Caco-2 (cell line): Measurements from ENCODE around the gene LSP1. TPM values are rescaled to one million over a fixed set of nuclear protein-coding genes. Genes with fewer than 3 reads are reported as not detected.
"Not testable (repeated sequence)": the region's sequence is repeated elsewhere in the genome, so short reads cannot be mapped to it uniquely, and the experiment has no call there.

ENCODE experiments used
- BruUV-seq: library from RNA; stranded (reverse); fragments of 400-500 nt; replicated peaks from 2 replicates; lab custom pipeline; 2021; lab: Mats Ljungman, UMichigan
- CTCF ChIA-PET: fragments of 300-600 bp; sonication (Branson Sonifier 250); formaldehyde crosslinking; loops from one replicate; lab custom pipeline; 2022; ENCODE audit warnings: antibody characterized with exemption; lab: Charles Lee
- POLR2A ChIA-PET: fragments of 300-600 bp; sonication (Branson Sonifier 250); formaldehyde crosslinking; loops from one replicate; lab custom pipeline; 2022; ENCODE audit warnings: antibody characterized with exemption; lab: Charles Lee
- DNase-seq, 2 experiments: peaks; one replicate each; pipeline versions ENCODE4 v3.0.0 to v3.0.0-alpha.2; 2020 to 2022
- H3K27me3 ChIP-seq: replicated peaks from 2 replicates; pipeline ENCODE4 v1.6.0; 2011; ENCODE audit warnings: low read length; ENCODE audit not compliant: control insufficient read depth, insufficient read depth
- H3K36me3 ChIP-seq: 2 replicates; pipeline ENCODE4 v1.5.1; 2011; ENCODE audit warnings: low read length; ENCODE audit not compliant: control insufficient read depth, insufficient read depth
- H3K4me1 ChIP-seq: fragments of 250-450 bp; sonication (Bioruptor Pico); 2 replicates; pipeline ENCODE4 v1.5.1; 2020; ENCODE audit warnings: mild to moderate bottlenecking
- H3K4me3 ChIP-seq: 2 replicates; pipeline ENCODE4 v1.5.1; 2011; ENCODE audit warnings: low read depth, mild to moderate bottlenecking, control low read depth, low read length
- H3K9me3 ChIP-seq: fragments of 250-450 bp; sonication (Bioruptor Pico); 2 replicates; pipeline ENCODE4 v1.5.1; 2020; ENCODE audit warnings: mild to moderate bottlenecking, moderate library complexity
- H3K27ac Mint-ChIP-seq: one replicate; pipeline ENCODE4 v1.8.0; 2022; ENCODE audit warnings: mixed read lengths; ENCODE audit not compliant: unreplicated experiment
- H3K27me3 Mint-ChIP-seq: one replicate; pipeline ENCODE4 v1.8.0; 2022; ENCODE audit warnings: mixed read lengths; ENCODE audit not compliant: insufficient read depth, unreplicated experiment
- H3K36me3 Mint-ChIP-seq: one replicate; pipeline ENCODE4 v1.8.0; 2022; ENCODE audit warnings: mild to moderate bottlenecking, mixed read lengths; ENCODE audit not compliant: insufficient read depth, unreplicated experiment
- H3K4me1 Mint-ChIP-seq: one replicate; pipeline ENCODE4 v1.8.0; 2022; ENCODE audit warnings: low read depth, mixed read lengths; ENCODE audit not compliant: unreplicated experiment
- H3K4me3 Mint-ChIP-seq: one replicate; pipeline ENCODE4 v1.8.0; 2022; ENCODE audit warnings: mild to moderate bottlenecking, moderate library complexity, mixed read lengths; ENCODE audit not compliant: unreplicated experiment
- H3K9me3 Mint-ChIP-seq: one replicate; pipeline ENCODE4 v1.8.0; 2022; ENCODE audit warnings: mixed read lengths; ENCODE audit not compliant: unreplicated experiment
- intact Hi-C: fragments of 100-400 bp; cut with micrococcal nuclease; formaldehyde crosslinking; loops from one replicate; pipeline ENCODE4 v1.10.0; 2022; ENCODE audit not compliant: unreplicated experiment
- total RNA-seq: library from RNA; stranded (reverse); gene quantifications from 2 replicates; pipeline ENCODE4 v1.2.3, GENCODE V29; 2022
- TF ChIP-seq, protein P1 (sequence below), 2 experiments: fragments of 200-600 bp in 1 of 2; IDR thresholded peaks; 1 replicate in 1 of 2; 2 replicates in 1 of 2; pipeline versions ENCODE4 v1.5.1 to v1.8.0; 2011 to 2022; ENCODE audit warnings: antibody characterized with exemption in 1 of 2, control low read depth in 1 of 2, inconsistent platforms in 1 of 2, low read depth in 1 of 2, low read length in 1 of 2, mild to moderate bottlenecking in 1 of 2, moderate library complexity in 1 of 2; ENCODE audit not compliant: insufficient read depth in 1 of 2, severe bottlenecking in 1 of 2, unreplicated experiment in 1 of 2

The LSP1 gene
- total RNA-seq, 1 experiment from 2014 or later: not detected

DNA sequence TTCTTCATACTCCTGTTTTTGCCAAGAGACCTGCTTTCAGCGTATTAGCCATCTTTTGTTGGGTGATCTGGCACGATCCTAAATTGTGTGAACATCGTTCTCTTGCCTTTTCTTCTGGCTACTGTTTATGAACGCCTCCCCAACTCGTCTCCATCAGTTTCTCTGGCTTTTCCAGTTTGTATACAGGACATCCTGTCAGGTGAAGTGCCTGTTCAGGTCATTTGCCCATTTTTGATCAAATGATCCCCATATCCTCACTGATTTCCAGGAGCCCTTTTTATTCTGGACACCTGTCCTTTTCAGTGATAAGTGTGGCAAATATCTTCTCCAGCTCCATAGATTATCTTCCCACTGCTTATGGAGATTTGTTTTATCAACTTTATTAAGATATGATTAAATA is 40.6 kb upstream of the LSP1 start:
- Mint-ChIP-seq H3K27me3 (no peaks in the 10 kb centered on the region), H3K9me3 (peaks cover 35% of the 10 kb centered on the region), H3K36me3 (peaks cover 4% of the 10 kb centered on the region), H3K4me3 (no peak overlapping the region), H3K4me1 (peaks cover 8% of the 10 kb centered on the region), H3K27ac (no peak overlapping the region)
- no peaks in the 10 kb centered on the region for H3K27me3 ChIP-seq
- TF ChIP-seq, protein P1, sequence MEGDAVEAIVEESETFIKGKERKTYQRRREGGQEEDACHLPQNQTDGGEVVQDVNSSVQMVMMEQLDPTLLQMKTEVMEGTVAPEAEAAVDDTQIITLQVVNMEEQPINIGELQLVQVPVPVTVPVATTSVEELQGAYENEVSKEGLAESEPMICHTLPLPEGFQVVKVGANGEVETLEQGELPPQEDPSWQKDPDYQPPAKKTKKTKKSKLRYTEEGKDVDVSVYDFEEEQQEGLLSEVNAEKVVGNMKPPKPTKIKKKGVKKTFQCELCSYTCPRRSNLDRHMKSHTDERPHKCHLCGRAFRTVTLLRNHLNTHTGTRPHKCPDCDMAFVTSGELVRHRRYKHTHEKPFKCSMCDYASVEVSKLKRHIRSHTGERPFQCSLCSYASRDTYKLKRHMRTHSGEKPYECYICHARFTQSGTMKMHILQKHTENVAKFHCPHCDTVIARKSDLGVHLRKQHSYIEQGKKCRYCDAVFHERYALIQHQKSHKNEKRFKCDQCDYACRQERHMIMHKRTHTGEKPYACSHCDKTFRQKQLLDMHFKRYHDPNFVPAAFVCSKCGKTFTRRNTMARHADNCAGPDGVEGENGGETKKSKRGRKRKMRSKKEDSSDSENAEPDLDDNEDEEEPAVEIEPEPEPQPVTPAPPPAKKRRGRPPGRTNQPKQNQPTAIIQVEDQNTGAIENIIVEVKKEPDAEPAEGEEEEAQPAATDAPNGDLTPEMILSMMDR (IDR thresholded peaks at IDR 0.05; ENCODE audit: insufficient read depth in 1 of 2, low read depth in 1 of 2, low read length in 1 of 2, severe bottlenecking in 1 of 2, unreplicated experiment in 1 of 2): no peak
- no peak for DNase-seq
- no TSS peak for BruUV-seq
- no peak overlapping the region for H3K4me3 ChIP-seq
- ChIA-PET CTCF (interaction anchor here (1.0 kb wide), 1 partner anchor 10 kb away, joined by 3 read pairs; no protein-coding TSS in a partner anchor), POLR2A (no interaction called here)
- H3K36me3 ChIP-seq: no peaks in the 10 kb centered on the region
- H3K4me1 ChIP-seq: peaks cover 15% of the 10 kb centered on the region
- H3K9me3 ChIP-seq: peaks cover 10% of the 10 kb centered on the region
- intact Hi-C loops: no loop called here

DNA sequence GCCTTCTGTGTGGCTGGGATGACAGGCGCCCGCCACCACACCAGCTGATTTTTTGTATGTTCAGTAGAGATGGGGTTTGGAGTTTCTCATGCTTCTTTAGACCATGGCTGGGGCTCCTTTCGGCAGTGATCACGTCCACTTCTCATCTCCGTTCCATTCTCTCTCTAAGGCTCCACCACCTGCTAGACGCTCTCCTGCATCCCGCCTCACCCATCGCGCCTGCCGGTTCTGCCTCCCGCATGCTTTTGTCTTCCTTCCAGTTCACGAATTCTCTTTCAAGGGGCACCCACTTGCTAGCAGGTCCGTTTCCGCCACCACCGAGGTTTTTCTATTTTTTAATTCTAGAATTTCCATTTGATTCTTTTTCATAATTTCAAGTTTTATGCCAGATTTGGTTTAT is 40.1 kb upstream of the LSP1 start:
- BruUV-seq: no TSS peak
- TF ChIP-seq, protein P1 (IDR thresholded peaks at IDR 0.05; ENCODE audit: insufficient read depth in 1 of 2, low read depth in 1 of 2, low read length in 1 of 2, severe bottlenecking in 1 of 2, unreplicated experiment in 1 of 2): no peak
- H3K27me3 Mint-ChIP-seq: no peaks in the 10 kb centered on the region
- Histone ChIP-seq H3K4me1 (peaks cover 13% of the 10 kb centered on the region), H3K4me3 (no peak overlapping the region), H3K36me3 (no peaks in the 10 kb centered on the region), H3K27me3 (no peaks in the 10 kb centered on the region), H3K9me3 (peaks cover 10% of the 10 kb centered on the region)
- H3K9me3 Mint-ChIP-seq: peaks cover 35% of the 10 kb centered on the region
- DNase-seq: no peak
- ChIA-PET POLR2A (no interaction called here), CTCF (interaction anchor here (1.0 kb wide), 1 partner anchor 9 kb away, joined by 3 read pairs; no protein-coding TSS in a partner anchor)
- intact Hi-C loops: no loop called here
- H3K4me1 Mint-ChIP-seq: peaks cover 3% of the 10 kb centered on the region
- no peak overlapping the region for H3K27ac Mint-ChIP-seq
- no peak overlapping the region for H3K4me3 Mint-ChIP-seq
- H3K36me3 Mint-ChIP-seq: no peaks in the 10 kb centered on the region

DNA sequence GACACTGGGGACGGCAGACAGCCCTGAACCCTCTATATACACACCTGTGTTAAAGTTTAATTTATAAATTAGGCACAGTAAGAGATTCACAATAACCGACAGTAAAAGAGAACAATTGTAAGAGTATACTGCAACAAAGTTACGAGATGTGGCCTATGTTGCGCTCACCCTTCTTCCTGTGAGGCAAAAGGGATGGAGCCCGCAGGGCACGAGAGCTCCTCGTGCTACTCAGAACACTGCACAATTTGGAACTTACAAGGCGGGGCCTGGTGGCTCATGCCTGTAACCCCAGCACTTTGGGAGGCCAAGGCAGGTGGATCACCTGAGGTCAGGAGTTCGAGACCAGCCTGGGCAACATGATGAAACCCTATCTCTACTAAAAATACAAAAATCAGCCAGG is 39.5 kb upstream of the LSP1 start:
- H3K4me3 Mint-ChIP-seq, BruUV-seq, CTCF ChIA-PET, intact Hi-C loops, H3K36me3 ChIP-seq, H3K27me3 Mint-ChIP-seq, H3K9me3 ChIP-seq, H3K4me1 ChIP-seq, H3K36me3 Mint-ChIP-seq, H3K27ac Mint-ChIP-seq, H3K27me3 ChIP-seq, POLR2A ChIA-PET, H3K4me3 ChIP-seq, H3K4me1 Mint-ChIP-seq, DNase-seq: not testable (repeated sequence)
- H3K9me3 Mint-ChIP-seq: peaks cover 31% of the 10 kb centered on the region

DNA sequence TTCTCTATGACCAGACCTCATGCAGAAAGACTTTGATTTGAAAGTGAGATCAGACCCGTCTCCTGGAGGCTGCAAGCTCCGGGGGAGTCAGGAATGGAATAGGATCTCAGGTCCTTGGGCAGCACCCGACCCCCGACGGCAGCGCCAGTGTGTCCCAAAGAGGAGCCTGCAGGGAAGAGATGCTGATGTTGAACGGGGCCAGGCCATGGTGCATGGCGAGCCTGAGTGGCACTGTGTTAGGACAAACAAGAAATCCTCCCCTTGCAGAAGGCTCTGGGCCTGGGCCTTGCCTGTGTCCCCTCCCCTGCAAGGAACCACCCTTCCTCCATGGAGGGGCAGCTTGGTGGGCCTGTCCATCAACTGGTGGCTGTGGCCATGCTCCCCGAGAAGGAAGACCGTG is 38.2 kb upstream of the LSP1 start:
- peaks cover 15% of the 10 kb centered on the region for H3K4me1 ChIP-seq
- peaks cover 17% of the 10 kb centered on the region for H3K9me3 Mint-ChIP-seq
- ChIA-PET CTCF (no interaction called here), POLR2A (no interaction called here)
- TF ChIP-seq, protein P1 (IDR thresholded peaks at IDR 0.05; ENCODE audit: insufficient read depth in 1 of 2, low read depth in 1 of 2, low read length in 1 of 2, severe bottlenecking in 1 of 2, unreplicated experiment in 1 of 2): no peak
- H3K4me3 ChIP-seq: no peak overlapping the region
- no peak overlapping the region for H3K27ac Mint-ChIP-seq
- no peaks in the 10 kb centered on the region for H3K36me3 Mint-ChIP-seq
- H3K4me3 Mint-ChIP-seq: no peak overlapping the region
- no TSS peak for BruUV-seq
- no peak for DNase-seq
- H3K27me3 Mint-ChIP-seq: no peaks in the 10 kb centered on the region
- H3K9me3 ChIP-seq: peaks cover 7% of the 10 kb centered on the region
- intact Hi-C loops: no loop called here
- no peaks in the 10 kb centered on the region for H3K27me3 ChIP-seq
- no peaks in the 10 kb centered on the region for H3K36me3 ChIP-seq
- H3K4me1 Mint-ChIP-seq: peaks cover 3% of the 10 kb centered on the region
